Measurements from ENCODE around the gene JMJD8.

The JMJD8 gene

GRCh38 chr16:684071-684794 lies at the start of gene JMJD8:
Gene JMJD8 (minus strand): TSS chr16:684334. CDS start chr16:684319, 15 bp downstream.
- no peak for TF ChIP-seq CTCF (IDR thresholded peaks at IDR 0.05; ENCODE audit: low read depth, low read length, missing control alignments)
- DNase-seq (ENCODE audit: low read depth), result peak; percentile 86
- peak within 1 kb of the TSS; percentile 90 for H3K4me3 ChIP-seq (ENCODE audit: low read depth, low read length)

DNA sequence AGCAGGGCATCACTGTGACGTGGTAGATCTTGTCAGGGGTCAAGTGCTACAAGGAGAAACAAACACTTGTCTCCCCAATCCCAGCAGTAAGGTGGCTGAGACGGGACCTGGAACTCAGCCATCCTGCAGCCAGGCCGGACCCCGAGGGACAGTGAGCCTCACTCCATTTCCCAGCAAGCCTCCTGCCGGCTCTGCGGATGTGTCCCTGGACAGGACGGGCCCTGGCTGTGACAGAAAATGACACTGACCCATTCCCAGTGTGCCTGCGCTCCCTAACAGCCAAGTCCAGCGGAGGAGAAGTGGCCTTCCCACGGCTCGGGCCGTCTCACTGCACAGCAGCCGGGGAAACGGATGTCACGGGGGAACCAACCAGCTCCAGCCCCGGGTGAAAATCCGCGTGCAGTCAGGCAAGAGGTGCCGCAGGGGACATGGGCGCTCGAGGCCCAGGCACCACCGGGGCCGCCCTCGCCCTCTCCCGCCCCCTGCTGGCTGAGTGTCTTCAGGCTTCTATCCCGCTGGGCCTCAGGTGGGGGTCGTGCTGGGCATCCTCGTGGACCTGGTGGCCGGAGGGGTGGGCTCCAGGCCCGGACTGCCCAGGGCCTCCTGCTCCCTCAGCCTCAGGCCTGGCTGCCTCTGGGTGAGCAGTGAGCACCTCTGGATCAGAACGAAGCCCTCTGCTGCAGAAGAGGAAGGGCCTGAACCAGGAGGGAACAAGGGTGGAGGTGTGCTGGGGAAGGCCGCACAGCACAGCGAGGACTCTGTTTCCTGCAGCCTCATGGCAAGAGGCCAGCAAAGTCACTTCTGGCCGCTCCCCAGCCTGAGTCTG lies 49.5 kb upstream of the JMJD8 start:
- DNase-seq (ENCODE audit: low read depth), result no peak
- H3K4me3 ChIP-seq (ENCODE audit: low read depth, low read length), result no peak overlapping the region
- TF ChIP-seq CTCF (IDR thresholded peaks at IDR 0.05; ENCODE audit: low read depth, low read length, missing control alignments), result peak; percentile 39

- no peak overlapping the region for H3K4me3 ChIP-seq (ENCODE audit: low read depth, low read length)
- no peak for TF ChIP-seq CTCF (IDR thresholded peaks at IDR 0.05; ENCODE audit: low read depth, low read length, missing control alignments)
- no peak for DNase-seq (ENCODE audit: low read depth)
These were observed 48.8 kb upstream of the JMJD8 start for GRCh38 chr16:732936-733335.

GRCh38 chr16:732332-732731 lies 48.2 kb upstream of the JMJD8 start:
- TF ChIP-seq CTCF (IDR thresholded peaks at IDR 0.05; ENCODE audit: low read depth, low read length, missing control alignments), result no peak
- no peak overlapping the region for H3K4me3 ChIP-seq (ENCODE audit: low read depth, low read length)
- DNase-seq (ENCODE audit: low read depth), result no peak

- no peak for DNase-seq (ENCODE audit: low read depth)
- TF ChIP-seq CTCF (IDR thresholded peaks at IDR 0.05; ENCODE audit: low read depth, low read length, missing control alignments), result no peak
- no peak overlapping the region for H3K4me3 ChIP-seq (ENCODE audit: low read depth, low read length)
These were observed 46.8 kb upstream of the JMJD8 start for GRCh38 chr16:730666-731509.

GRCh38 chr16:729768-730665 lies 45.9 kb upstream of the JMJD8 start:
- DNase-seq (ENCODE audit: low read depth), result no peak
- TF ChIP-seq CTCF (IDR thresholded peaks at IDR 0.05; ENCODE audit: low read depth, low read length, missing control alignments), result no peak
- no peak overlapping the region for H3K4me3 ChIP-seq (ENCODE audit: low read depth, low read length)
